Testis (tissue), 2 donors: ENCODE measurements around the gene RASAL2.

Experiments used
- CTCF ChIP-seq, 3 experiments: fragments of 450-650 bp in 2 of 3; fragments of 200-600 bp in 1 of 3; sonication (generic) in 1 of 3; IDR thresholded peaks; one replicate each; pipeline ENCODE4 v1.5.1; 2016 to 2019; ENCODE audit warnings: antibody characterized with exemption in 3 of 3, mild to moderate bottlenecking in 2 of 3, moderate library complexity in 1 of 3
- POLR2A ChIP-seq: fragments of 450-650 bp; IDR thresholded peaks from one replicate; pipeline ENCODE4 v1.6.1; 2017; ENCODE audit warnings: antibody characterized with exemption, mild to moderate bottlenecking, moderate library complexity

- TF ChIP-seq CTCF (IDR thresholded peaks at IDR 0.05), result no peak
- no peak for TF ChIP-seq POLR2A
Observed at GRCh38 chr1:178521241-178521640, 427.3 kb downstream of the RASAL2 start.
